Right lobe of liver (tissue), 4 donors: ENCODE measurements around the gene LRRC38.

Source experiments
- CTCF ChIP-seq, 4 donors: fragments of 200-600 bp in 3 of 4; fragments of 450-650 bp in 1 of 4; IDR thresholded peaks; one replicate each; pipeline versions ENCODE4 v1.5.1 to v1.8.0; 2016 to 2022; ENCODE audit warnings: antibody characterized with exemption in 4 of 4, mild to moderate bottlenecking in 2 of 4
- POLR2A ChIP-seq: fragments of 450-650 bp; IDR thresholded peaks from one replicate; pipeline ENCODE4 v1.6.1; 2017; ENCODE audit warnings: antibody characterized with exemption, mild to moderate bottlenecking
- donor health status: DM: no; HTN: no; CAD: no.
- donor health status: DM: no; HTN: no; CAD: no.
- donor health status: DM: no; HTN: yes; CAD: no.

- TF ChIP-seq CTCF (IDR thresholded peaks at IDR 0.05) (no peak), POLR2A (no peak)
Observed at GRCh38 chr1:13513895-13514546, at the start of gene LRRC38.
